AML-193 (cell line): ENCODE results near the gene ALG5.

Experiments
- DNase-seq, 2 experiments: peaks; one replicate each; lab custom pipeline; 2025; lab: John Stamatoyannopoulos, UW

Gene ALG5

DNA sequence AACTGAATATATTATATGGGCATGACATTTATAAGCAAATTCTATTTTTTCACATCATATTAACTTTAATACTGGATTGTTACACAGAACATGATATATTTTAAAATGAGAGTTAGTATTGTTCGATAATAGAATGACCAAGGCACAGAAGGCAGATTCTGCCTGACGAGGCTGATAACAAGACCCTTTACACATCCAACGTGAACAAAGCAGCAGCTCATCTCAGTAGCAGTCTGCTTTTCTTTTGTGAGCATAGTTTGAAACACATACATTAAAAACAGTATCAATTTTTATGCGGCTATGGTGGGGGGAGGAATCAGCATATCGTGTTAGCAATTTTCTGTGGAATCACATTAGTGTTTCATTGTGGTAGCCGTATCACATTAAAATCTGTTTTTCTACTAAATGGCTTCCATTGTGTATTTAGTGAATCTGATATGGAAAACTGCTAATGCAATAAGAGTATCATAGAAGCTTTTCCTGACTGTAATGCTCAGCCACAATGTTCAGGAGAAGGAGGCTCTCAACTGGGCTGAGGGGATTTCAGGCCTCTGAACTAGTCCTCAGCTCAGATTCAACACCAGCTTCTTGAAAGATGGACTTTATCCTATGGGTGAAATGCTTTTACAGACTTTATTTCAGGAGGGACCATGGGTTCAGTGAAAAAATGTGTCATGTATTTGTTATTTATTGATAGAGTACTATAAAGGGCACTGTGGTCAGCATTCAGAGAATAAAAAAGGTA, 83.1 kb downstream of the ALG5 start:
- DNase-seq: no peak

DNA sequence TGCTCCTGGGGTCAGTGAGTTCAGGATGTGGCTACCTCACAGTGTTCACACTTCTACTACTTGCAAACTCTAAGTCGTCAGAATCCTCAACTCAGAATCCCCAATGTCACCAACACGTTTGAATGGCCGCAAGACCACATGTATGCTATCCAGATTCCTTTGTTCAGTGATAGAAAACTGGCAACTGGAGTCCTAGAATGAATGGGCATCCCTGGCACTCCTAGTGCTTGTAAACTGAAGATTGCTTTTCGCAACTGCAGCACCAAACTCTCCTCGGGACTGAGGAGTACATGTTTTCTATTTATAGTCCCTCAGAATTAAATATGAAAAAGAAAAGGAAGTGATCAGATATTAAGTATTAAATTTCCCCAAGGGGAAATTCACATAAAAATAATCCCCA, 84.0 kb downstream of the ALG5 start:
- DNase-seq: no peak

GRCh38 chr13:36914648-36915047, 84.5 kb downstream of the ALG5 start:
- no peak for DNase-seq

DNA sequence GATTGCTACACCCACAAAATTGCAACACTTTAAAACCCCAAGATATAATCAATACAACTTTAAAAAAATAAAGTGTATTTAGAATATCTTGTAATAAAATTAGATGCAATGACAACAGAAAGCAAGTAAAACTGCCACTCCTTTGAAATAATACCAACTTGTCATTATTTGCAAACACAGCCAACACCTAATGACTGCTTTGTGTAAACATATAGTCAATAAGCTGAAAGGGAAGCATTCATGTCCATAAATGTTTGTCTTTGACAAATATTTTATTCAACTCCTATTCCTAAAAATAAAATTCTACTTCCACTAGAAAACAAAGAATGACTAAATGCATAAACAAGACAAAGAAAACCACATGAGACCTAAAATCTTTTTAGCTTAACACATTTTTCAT, 85.7 kb downstream of the ALG5 start:
- no peak for DNase-seq

DNA sequence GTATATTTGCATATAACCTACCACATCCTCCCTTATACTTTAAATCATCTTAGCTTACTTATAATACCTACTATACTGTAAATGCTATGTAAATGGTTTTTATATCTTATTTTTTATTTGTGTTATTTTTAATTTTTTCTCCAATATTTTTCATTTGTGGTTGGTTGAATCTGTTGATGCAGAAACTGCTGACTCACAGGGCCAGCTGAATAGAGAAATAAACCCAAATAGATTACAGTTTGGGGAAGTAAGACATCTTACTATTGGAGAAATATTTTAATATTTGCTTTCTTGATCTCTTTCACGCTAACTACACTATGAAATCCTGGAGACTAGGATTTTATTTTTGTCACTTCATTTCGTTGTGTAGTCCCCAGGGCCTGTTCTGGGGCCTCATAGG, 86.2 kb downstream of the ALG5 start:
- DNase-seq: no peak

DNA sequence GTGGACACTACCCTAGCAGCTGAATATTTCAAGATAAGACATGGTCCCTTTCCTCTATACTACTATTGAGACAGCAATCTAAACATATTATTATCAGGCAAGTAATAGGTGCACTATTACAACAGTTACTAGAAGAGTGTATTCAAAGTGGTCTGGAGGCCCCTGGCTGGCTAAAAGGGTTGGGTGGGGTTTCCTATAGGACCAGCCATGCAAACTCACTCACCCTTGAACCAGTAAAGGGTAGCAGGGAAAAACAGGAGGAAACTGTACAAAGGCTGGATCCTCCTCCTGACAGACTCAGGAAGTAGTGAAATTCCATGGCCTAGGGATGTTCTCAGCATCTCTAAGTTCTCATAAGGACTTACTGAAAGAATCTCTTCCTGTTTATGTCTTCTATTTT, 86.8 kb downstream of the ALG5 start:
- DNase-seq: no peak

DNA sequence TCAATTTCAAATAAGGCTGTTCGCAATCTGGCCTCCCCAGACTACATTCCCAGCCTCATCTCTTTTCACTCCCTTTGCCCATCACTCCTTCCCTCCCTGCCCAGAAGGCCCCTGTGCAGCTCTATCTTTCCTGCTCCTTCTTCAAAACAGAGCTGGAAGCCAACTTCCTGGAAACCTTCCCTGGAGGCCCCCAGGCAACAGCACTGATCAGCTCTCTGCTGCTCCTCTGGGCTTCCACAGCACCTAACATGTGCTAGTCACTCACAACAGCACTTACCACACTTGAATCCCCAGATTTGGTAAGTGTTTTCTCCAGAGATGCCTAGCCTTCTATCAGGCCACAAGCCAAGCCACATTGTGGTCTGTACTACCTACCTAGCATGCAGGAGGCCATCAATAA, 88.6 kb downstream of the ALG5 start:
- DNase-seq: no peak

GRCh38 chr13:36907821-36908220, 91.3 kb downstream of the ALG5 start:
- DNase-seq: no peak

- no peak for DNase-seq
These were observed 91.9 kb downstream of the ALG5 start for GRCh38 chr13:36907266-36907665.

GRCh38 chr13:36905944-36906343, 93.2 kb downstream of the ALG5 start:
- no peak for DNase-seq

- DNase-seq: no peak
These were observed 95.1 kb downstream of the ALG5 start for GRCh38 chr13:36903925-36904595.
